Coronary artery (tissue), 2 donors: ENCODE data around the gene KIAA0930.
"Not testable (repeated sequence)": the region's sequence is repeated elsewhere in the genome, so short reads cannot be mapped to it uniquely, and the experiment has no call there.

Experiments used
- DNase-seq: peaks from one replicate; pipeline ENCODE4 v3.0.0-alpha.2; 2017; ENCODE audit warnings: low spot score
- H3K27ac ChIP-seq, 2 donors: fragments of 200-600 bp; sonication (generic); one replicate each; pipeline ENCODE4 v1.5.1; 2016 to 2019
- H3K4me3 ChIP-seq: fragments of 200-600 bp; sonication (generic); 2 replicates; pipeline ENCODE4 v1.5.1; 2016; ENCODE audit warnings: mild to moderate bottlenecking, moderate library complexity
- CTCF ChIP-seq: fragments of 200-600 bp; sonication (generic); IDR thresholded peaks from one replicate; pipeline ENCODE4 v1.5.1; 2019; ENCODE audit warnings: antibody characterized with exemption

The KIAA0930 gene

GRCh38 chr22:45261407-45262088, 20.9 kb upstream of the KIAA0930 start:
- TF ChIP-seq CTCF, result no peak
- DNase-seq, result no peak
- Histone ChIP-seq H3K27ac (no peak overlapping the region), H3K4me3 (no peak overlapping the region)

DNA sequence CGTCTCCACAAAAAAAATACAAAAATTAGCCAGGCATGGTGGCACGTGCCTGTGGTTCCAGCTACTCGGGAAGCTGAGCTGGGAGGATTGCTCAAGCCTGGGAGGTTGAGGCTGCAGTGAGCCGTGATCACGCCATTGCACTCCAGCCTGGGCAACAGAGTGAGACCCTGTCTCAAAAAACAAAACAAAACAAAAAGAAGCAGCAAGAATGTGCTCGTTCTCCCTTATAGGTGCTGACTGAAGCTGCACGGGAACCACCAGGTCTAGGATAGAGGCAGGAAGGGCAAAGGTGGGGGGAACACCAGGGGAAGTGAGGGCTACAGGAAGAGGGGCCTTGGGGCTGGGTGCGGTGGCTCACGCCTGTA, 19.7 kb upstream of the KIAA0930 start:
- H3K27ac ChIP-seq, DNase-seq, H3K4me3 ChIP-seq: not testable (repeated sequence)

- Histone ChIP-seq H3K4me3 (no peak overlapping the region), H3K27ac (no peak overlapping the region)
- no peak for DNase-seq
- no peak for TF ChIP-seq CTCF
Measured at GRCh38 chr22:45259754-45260394, 19.2 kb upstream of the KIAA0930 start.

GRCh38 chr22:45257941-45258340, 17.2 kb upstream of the KIAA0930 start:
- not testable (repeated sequence) for H3K4me3 ChIP-seq, H3K27ac ChIP-seq, DNase-seq

DNA sequence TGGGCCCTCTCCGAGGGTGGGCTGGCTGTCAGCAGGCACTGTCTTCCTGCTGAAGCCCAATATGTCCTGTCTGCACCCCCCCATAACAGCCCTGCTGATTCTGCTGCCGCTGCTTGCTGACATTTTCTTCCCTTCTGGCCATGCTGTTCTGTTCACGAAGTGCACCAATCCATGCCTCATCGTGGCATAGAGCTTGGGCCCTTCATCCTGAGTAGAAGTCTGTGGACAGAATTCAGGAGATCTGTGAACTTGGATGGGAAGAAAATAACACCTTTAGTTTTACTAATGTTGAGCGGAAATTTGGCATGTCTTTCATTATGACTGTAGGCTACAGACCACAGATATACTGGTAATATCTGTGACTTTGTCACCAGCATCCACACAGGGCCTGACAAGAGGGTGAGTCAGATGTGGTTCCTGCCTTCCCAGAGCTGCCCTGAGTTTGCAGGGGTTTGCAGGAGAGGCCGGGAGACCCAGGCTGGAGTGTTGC, 14.1 kb upstream of the KIAA0930 start:
- Histone ChIP-seq H3K27ac (no peak overlapping the region), H3K4me3 (no peak overlapping the region)
- TF ChIP-seq CTCF, result no peak
- DNase-seq, result no peak

- H3K4me3 ChIP-seq, result no peak overlapping the region
- TF ChIP-seq CTCF, result no peak
- DNase-seq, result no peak
- no peak overlapping the region for H3K27ac ChIP-seq
Measured at GRCh38 chr22:45254388-45254787, 13.7 kb upstream of the KIAA0930 start.

DNA sequence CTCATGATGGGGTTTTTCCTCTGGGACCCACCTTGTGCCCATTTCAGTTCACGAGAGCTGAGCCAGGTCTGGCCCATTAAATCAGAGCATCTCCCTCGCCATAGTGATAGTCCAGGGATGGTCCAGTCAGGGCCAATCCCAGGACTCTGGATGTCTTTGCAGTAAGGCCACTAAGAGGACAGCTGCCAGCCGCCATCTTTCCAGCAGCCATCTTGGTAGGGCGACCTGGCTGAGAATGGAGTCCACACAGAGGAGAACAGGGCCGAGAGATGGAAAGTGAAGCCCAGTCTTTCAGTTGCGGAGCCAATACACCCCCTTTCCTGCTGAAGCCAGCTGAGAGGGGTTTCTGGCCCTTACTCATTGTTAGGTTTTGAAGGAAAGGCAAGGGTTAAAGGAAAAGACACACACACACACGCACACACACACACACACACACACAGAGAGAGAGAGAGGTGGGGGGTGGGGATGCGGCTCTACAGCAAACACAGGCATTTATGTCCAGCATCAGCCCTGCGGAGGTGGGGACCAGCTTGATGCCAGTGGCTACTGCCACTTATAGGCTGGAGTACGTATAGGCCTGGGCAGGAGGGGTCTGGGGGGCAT, 12.4 kb upstream of the KIAA0930 start:
- Histone ChIP-seq H3K4me3 (no peak overlapping the region), H3K27ac (no peak overlapping the region)
- TF ChIP-seq CTCF, result no peak
- no peak for DNase-seq

- no peak for TF ChIP-seq CTCF
- no peak overlapping the region for H3K4me3 ChIP-seq
- no peak for DNase-seq
- H3K27ac ChIP-seq, result no peak overlapping the region
Measured at GRCh38 chr22:45251825-45252224, 11.1 kb upstream of the KIAA0930 start.
